ENCODE measurements around the gene DUSP16.

DNA sequence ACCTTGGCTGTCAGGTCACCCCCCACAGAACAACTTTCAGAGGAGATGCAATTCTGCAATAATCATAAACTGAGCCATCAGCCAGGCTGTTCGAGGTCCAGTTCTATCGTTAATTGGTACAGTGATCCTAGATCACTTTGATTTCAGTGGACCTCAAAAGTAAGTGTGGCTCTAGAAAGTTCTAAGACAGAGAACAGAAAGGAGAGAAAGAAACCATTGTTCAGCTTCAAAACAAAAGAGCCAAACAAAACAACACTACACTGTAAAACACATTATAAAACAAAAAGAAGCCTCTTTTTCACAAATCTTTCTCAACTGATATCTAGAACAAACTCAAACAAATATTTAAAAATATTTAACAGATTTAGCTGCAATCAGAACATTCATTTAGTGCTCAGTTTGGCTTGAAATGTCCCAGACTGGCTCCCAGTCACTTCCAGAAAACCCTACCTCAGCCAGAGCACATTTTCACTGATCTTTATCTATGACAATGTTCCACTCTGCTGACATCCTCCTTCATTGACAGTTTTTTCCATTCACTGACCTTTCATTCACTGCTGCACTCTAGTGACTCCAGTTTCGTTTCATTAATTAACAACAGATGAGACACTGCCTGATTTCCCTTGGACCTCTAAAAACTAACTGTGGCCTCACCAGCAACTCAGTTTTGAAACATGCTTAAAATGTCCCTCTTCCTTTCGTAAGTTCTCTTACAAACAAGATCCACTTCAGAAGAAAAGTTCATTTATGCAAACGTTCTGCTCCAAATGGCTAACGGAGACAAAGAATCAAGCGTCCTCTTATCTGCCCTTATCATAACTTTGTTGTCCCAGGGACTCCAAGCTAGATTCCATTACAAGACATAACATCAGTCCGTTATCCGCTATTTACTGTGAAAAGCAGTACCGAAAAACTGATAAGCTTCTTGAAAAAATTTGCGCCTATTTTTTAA, 56.8 kb downstream of the DUSP16 start:
- no peak for TF ChIP-seq LEF1 (IDR thresholded peaks at IDR 0.05; ENCODE audit: borderline replicate concordance)
- no peak for TF ChIP-seq FOXM1 (IDR thresholded peaks at IDR 0.05; ENCODE audit: borderline replicate concordance)
- no peak for TF ChIP-seq NFRKB (IDR thresholded peaks at IDR 0.05)
- TF ChIP-seq FOXK2 (IDR thresholded peaks at IDR 0.05), result no peak
- TF ChIP-seq BHLHE40 (IDR thresholded peaks at IDR 0.05; ENCODE audit: borderline replicate concordance), result no peak
- TF ChIP-seq TARDBP (IDR thresholded peaks at IDR 0.05), result no peak
- TF ChIP-seq SUZ12 (IDR thresholded peaks at IDR 0.05), result no peak
- TF ChIP-seq SP1 (IDR thresholded peaks at IDR 0.05), result no peak
- TF ChIP-seq, protein P1, sequence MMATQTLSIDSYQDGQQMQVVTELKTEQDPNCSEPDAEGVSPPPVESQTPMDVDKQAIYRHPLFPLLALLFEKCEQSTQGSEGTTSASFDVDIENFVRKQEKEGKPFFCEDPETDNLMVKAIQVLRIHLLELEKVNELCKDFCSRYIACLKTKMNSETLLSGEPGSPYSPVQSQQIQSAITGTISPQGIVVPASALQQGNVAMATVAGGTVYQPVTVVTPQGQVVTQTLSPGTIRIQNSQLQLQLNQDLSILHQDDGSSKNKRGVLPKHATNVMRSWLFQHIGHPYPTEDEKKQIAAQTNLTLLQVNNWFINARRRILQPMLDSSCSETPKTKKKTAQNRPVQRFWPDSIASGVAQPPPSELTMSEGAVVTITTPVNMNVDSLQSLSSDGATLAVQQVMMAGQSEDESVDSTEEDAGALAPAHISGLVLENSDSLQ (IDR thresholded peaks at IDR 0.05), result no peak
- no peak for TF ChIP-seq HDGF (IDR thresholded peaks at IDR 0.05; ENCODE audit: borderline replicate concordance)
- no peak for TF ChIP-seq ZNF384 (IDR thresholded peaks at IDR 0.05)
- no peak for TF ChIP-seq ELF4 (IDR thresholded peaks at IDR 0.05)

Measured in HEK293T (cell line).